ENCODE data around the gene GAS7.

DNA sequence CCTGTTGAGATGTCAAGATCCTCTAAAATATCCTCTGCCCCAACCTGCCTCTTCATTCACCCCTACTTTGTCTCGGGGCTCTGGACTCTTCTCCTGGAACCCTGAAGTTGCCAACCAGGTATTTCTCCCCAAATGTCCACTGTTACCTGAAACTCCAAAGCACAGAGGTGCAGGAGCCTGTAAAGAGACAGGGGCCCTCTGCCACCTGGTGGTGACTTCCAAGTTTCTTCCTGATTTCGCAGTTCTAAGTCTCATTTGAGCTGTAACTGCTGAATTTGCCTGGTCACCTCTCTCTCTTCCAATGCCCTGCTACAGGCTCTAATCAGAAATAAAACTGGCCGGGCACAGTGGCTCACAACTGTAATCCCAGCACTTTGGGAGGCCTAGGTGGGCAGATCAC, 216.2 kb downstream of the GAS7 start:
- TF ChIP-seq POLR2A (IDR thresholded peaks at IDR 0.05; ENCODE audit: borderline replicate concordance, extremely low read depth, insufficient read depth, insufficient read length) (no peak), CBX3 (IDR thresholded peaks at IDR 0.05; ENCODE audit: low read depth) (no peak), RAD21 (IDR thresholded peaks at IDR 0.05; ENCODE audit: low read depth) (peak; percentile 50), SIN3A (IDR thresholded peaks at IDR 0.05; ENCODE audit: low read depth) (no peak), SRF (IDR thresholded peaks at IDR 0.05; ENCODE audit: low read depth) (no peak), CEBPB (IDR thresholded peaks at IDR 0.05; ENCODE audit: low read depth) (no peak), POLR2AphosphoS5 (IDR thresholded peaks at IDR 0.05; ENCODE audit: low read depth, low read length) (no peak), EZH2 (IDR thresholded peaks at IDR 0.05) (no peak), ELF1 (IDR thresholded peaks at IDR 0.05; ENCODE audit: borderline replicate concordance, low read depth) (no peak)
- TF ChIP-seq, protein P1, sequence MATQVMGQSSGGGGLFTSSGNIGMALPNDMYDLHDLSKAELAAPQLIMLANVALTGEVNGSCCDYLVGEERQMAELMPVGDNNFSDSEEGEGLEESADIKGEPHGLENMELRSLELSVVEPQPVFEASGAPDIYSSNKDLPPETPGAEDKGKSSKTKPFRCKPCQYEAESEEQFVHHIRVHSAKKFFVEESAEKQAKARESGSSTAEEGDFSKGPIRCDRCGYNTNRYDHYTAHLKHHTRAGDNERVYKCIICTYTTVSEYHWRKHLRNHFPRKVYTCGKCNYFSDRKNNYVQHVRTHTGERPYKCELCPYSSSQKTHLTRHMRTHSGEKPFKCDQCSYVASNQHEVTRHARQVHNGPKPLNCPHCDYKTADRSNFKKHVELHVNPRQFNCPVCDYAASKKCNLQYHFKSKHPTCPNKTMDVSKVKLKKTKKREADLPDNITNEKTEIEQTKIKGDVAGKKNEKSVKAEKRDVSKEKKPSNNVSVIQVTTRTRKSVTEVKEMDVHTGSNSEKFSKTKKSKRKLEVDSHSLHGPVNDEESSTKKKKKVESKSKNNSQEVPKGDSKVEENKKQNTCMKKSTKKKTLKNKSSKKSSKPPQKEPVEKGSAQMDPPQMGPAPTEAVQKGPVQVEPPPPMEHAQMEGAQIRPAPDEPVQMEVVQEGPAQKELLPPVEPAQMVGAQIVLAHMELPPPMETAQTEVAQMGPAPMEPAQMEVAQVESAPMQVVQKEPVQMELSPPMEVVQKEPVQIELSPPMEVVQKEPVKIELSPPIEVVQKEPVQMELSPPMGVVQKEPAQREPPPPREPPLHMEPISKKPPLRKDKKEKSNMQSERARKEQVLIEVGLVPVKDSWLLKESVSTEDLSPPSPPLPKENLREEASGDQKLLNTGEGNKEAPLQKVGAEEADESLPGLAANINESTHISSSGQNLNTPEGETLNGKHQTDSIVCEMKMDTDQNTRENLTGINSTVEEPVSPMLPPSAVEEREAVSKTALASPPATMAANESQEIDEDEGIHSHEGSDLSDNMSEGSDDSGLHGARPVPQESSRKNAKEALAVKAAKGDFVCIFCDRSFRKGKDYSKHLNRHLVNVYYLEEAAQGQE (IDR thresholded peaks at IDR 0.05; ENCODE audit: low read depth): no peak
- TF ChIP-seq, protein P2, sequence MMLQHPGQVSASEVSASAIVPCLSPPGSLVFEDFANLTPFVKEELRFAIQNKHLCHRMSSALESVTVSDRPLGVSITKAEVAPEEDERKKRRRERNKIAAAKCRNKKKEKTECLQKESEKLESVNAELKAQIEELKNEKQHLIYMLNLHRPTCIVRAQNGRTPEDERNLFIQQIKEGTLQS (IDR thresholded peaks at IDR 0.05): no peak
- TF ChIP-seq, protein P3, sequence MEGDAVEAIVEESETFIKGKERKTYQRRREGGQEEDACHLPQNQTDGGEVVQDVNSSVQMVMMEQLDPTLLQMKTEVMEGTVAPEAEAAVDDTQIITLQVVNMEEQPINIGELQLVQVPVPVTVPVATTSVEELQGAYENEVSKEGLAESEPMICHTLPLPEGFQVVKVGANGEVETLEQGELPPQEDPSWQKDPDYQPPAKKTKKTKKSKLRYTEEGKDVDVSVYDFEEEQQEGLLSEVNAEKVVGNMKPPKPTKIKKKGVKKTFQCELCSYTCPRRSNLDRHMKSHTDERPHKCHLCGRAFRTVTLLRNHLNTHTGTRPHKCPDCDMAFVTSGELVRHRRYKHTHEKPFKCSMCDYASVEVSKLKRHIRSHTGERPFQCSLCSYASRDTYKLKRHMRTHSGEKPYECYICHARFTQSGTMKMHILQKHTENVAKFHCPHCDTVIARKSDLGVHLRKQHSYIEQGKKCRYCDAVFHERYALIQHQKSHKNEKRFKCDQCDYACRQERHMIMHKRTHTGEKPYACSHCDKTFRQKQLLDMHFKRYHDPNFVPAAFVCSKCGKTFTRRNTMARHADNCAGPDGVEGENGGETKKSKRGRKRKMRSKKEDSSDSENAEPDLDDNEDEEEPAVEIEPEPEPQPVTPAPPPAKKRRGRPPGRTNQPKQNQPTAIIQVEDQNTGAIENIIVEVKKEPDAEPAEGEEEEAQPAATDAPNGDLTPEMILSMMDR (IDR thresholded peaks at IDR 0.05 in 2 of 3, conservative IDR thresholded peaks at IDR 0.05 in 1 of 3; ENCODE audit: borderline replicate concordance in 1 of 3, insufficient read depth in 1 of 3, low read depth in 2 of 3, low read length in 2 of 3): peak; percentile 43 to 60 (median 52); a peak in 5 of 6 replicates

Measured in HCT116 (cell line).